GM23248 (cell line): Measurements from ENCODE around the gene CHST3. TPM values are rescaled to one million over a fixed set of nuclear protein-coding genes. Genes with fewer than 3 reads are reported as not detected.
A peak's percentile ranks its signal among the peaks of the same experiment; 100 is the strongest.

Source experiments
- DNase-seq: peaks from one replicate; pipeline ENCODE4 v3.0.0-alpha.2; 2015
- H2AFZ ChIP-seq: fragments of 200-600 bp; sonication (generic); 2 replicates; pipeline ENCODE4 v1.6.1; 2016; ENCODE audit warnings: antibody characterized with exemption
- H3F3A ChIP-seq: fragments of 200-600 bp; sonication (generic); 2 replicates; pipeline ENCODE4 v1.6.1; 2016; ENCODE audit warnings: mild to moderate bottlenecking, antibody characterized with exemption, mixed run types; ENCODE audit not compliant: insufficient read depth
- H3K27ac ChIP-seq: fragments of 200-600 bp; sonication (generic); 2 replicates; pipeline ENCODE4 v1.5.1; 2016; ENCODE audit warnings: mild to moderate bottlenecking
- H3K27me3 ChIP-seq: fragments of 200-600 bp; sonication (generic); replicated peaks from 2 replicates; pipeline ENCODE4 v1.6.1; 2016; ENCODE audit warnings: mild to moderate bottlenecking; ENCODE audit not compliant: insufficient read depth
- H3K36me3 ChIP-seq: fragments of 200-600 bp; sonication (generic); 2 replicates; pipeline ENCODE4 v1.6.1; 2016; ENCODE audit warnings: low read depth, mild to moderate bottlenecking
- H3K4me1 ChIP-seq: fragments of 200-600 bp; sonication (generic); 2 replicates; pipeline ENCODE4 v1.6.1; 2016; ENCODE audit warnings: mild to moderate bottlenecking; ENCODE audit not compliant: insufficient read depth
- H3K4me2 ChIP-seq: fragments of 200-600 bp; sonication (generic); one replicate; pipeline ENCODE4 v1.6.1; 2016; ENCODE audit warnings: mild to moderate bottlenecking; ENCODE audit not compliant: unreplicated experiment
- H3K4me3 ChIP-seq: fragments of 200-600 bp; sonication (generic); 2 replicates; pipeline ENCODE4 v1.5.1; 2016; ENCODE audit warnings: mild to moderate bottlenecking
- H3K79me2 ChIP-seq: fragments of 200-600 bp; sonication (generic); 2 replicates; pipeline ENCODE4 v1.6.1; 2016; ENCODE audit warnings: mild to moderate bottlenecking; ENCODE audit not compliant: insufficient read depth
- H3K9ac ChIP-seq: fragments of 200-600 bp; sonication (generic); 2 replicates; pipeline ENCODE4 v1.6.1; 2016; ENCODE audit warnings: mild to moderate bottlenecking
- H3K9me2 ChIP-seq: fragments of 200-600 bp; sonication (generic); 2 replicates; pipeline ENCODE4 v1.6.1; 2016; ENCODE audit warnings: mixed run types, mild to moderate bottlenecking, moderate library complexity; ENCODE audit not compliant: insufficient read depth
- H3K9me3 ChIP-seq: fragments of 200-600 bp; sonication (generic); one replicate; pipeline ENCODE4 v1.6.1; 2017; ENCODE audit warnings: low read depth
- H4K20me1 ChIP-seq: fragments of 200-600 bp; sonication (generic); 2 replicates; pipeline ENCODE4 v1.6.0; 2016; ENCODE audit not compliant: insufficient read depth
- EZH2 ChIP-seq: fragments of 200-600 bp; sonication (generic); IDR thresholded peaks from 2 replicates; pipeline ENCODE4 v1.6.1; 2018; ENCODE audit warnings: antibody characterized with exemption, mild to moderate bottlenecking; ENCODE audit not compliant: insufficient read depth, poor library complexity, severe bottlenecking
- EZH2phosphoT487 ChIP-seq: fragments of 200-600 bp; sonication (generic); IDR thresholded peaks from 2 replicates; pipeline ENCODE4 v1.6.1; 2018; ENCODE audit warnings: antibody characterized with exemption, moderate library complexity, mild to moderate bottlenecking, low read depth; ENCODE audit not compliant: insufficient read depth
- WGBS, 2 experiments: methylation state at CpG; one replicate each; pipeline ENCODE4 v1.1.6; 2015 to 2017; ENCODE audit warnings: low lambda C conversion rate in 2 of 2, low coverage in 1 of 2; ENCODE audit errors: missing lambda C conversion rate in 2 of 2; 5-methylcytosine and 5-hydroxymethylcytosine counted together
- in situ Hi-C: fragments of 300-500 bp; cut with MboI; formaldehyde crosslinking; loops from 2 replicates; pipeline ENCODE4 v1.15.0; 2020
- polyA plus RNA-seq: library from polyadenylated mRNA; unstranded; fragments of >200 nt; fragmentation: Nextera tagmentation; extraction: Ambion mirVana; gene quantifications from 2 replicates; pipeline ENCODE4 v1.2.1, GENCODE V29; 2016
- total RNA-seq: library from RNA; depleted of rRNA; stranded (reverse); fragments of >200 nt; shearing (Covaris generic); gene quantifications from 2 replicates; pipeline ENCODE4 v1.2.3, GENCODE V29; 2014

Gene CHST3
- total and polyA plus RNA-seq, 2 experiments from 2014 or later: 10.7 to 42.2 TPM

- Histone ChIP-seq H3K27ac (no peak overlapping the region), H4K20me1 (no peaks in the 10 kb centered on the region), H2AFZ (no peak overlapping the region), H3K9me2 (no peaks in the 10 kb centered on the region), H3K9ac (no peak overlapping the region), H3K9me3 (no peaks in the 10 kb centered on the region), H3K27me3 (0 out of 2 replicates have a peak, but pooled peaks cover 6% of the 10 kb centered on the region), H3K79me2 (no peaks in the 10 kb centered on the region), H3K4me3 (no peak overlapping the region), H3K4me1 (peaks cover 5% of the 10 kb centered on the region; the same call in 1 of the 2 replicates), H3K4me2 (no peak overlapping the region), H3K36me3 (no peaks in the 10 kb centered on the region), H3F3A (no peaks in the 10 kb centered on the region)
- no peak for DNase-seq
- 39 to 42% methylated on average over 8 of the region's 8 CpGs for WGBS, 2 experiments
- in situ Hi-C loops: no loop called here
- TF ChIP-seq EZH2phosphoT487: no peak
- no peak for TF ChIP-seq EZH2
Observed at GRCh38 chr10:72025400-72025799, 61.2 kb downstream of the CHST3 start.

- Histone ChIP-seq H3K4me3 (no peak overlapping the region), H3K9ac (no peak overlapping the region), H3K27ac (no peak overlapping the region), H3F3A (no peaks in the 10 kb centered on the region), H3K9me2 (no peaks in the 10 kb centered on the region), H4K20me1 (no peaks in the 10 kb centered on the region), H3K9me3 (no peaks in the 10 kb centered on the region), H3K36me3 (no peaks in the 10 kb centered on the region), H3K79me2 (no peaks in the 10 kb centered on the region), H3K4me2 (no peak overlapping the region), H3K27me3 (0 out of 2 replicates have a peak, but pooled peaks cover 6% of the 10 kb centered on the region), H3K4me1 (peaks cover 5% of the 10 kb centered on the region; the same call in 1 of the 2 replicates), H2AFZ (no peak overlapping the region)
- in situ Hi-C loops: no loop called here
- TF ChIP-seq EZH2phosphoT487 (no peak), EZH2 (no peak)
- DNase-seq: no peak
- WGBS, 2 experiments: 71% methylated on average over 5 of the region's 5 CpGs
Observed at GRCh38 chr10:72025832-72026231, 61.6 kb downstream of the CHST3 start.

GRCh38 chr10:72026278-72027111 is 62.3 kb downstream of the CHST3 start:
- peak; percentile 65 for DNase-seq
- Histone ChIP-seq H3K4me3 (no peak overlapping the region), H3K4me1 (peaks cover 5% of the 10 kb centered on the region; the same call in 1 of the 2 replicates), H3K27ac (no peak overlapping the region), H3K4me2 (no peak overlapping the region), H4K20me1 (no peaks in the 10 kb centered on the region), H3F3A (no peaks in the 10 kb centered on the region), H3K27me3 (0 out of 2 replicates have a peak, but pooled peaks cover 6% of the 10 kb centered on the region), H3K36me3 (no peaks in the 10 kb centered on the region), H3K9me3 (no peaks in the 10 kb centered on the region), H3K9me2 (no peaks in the 10 kb centered on the region), H2AFZ (no peak overlapping the region), H3K79me2 (no peaks in the 10 kb centered on the region), H3K9ac (no peak overlapping the region)
- TF ChIP-seq EZH2: no peak
- no peak for TF ChIP-seq EZH2phosphoT487
- 60 to 63% methylated on average over 14 of the region's 14 CpGs for WGBS, 2 experiments
- in situ Hi-C loops: no loop called here

- H2AFZ ChIP-seq: no peak overlapping the region
- H4K20me1 ChIP-seq: no peaks in the 10 kb centered on the region
- H3K4me2 ChIP-seq: no peak overlapping the region
- 70% methylated on average over 6 of the region's 6 CpGs for WGBS, 2 experiments
- TF ChIP-seq EZH2 (no peak), EZH2phosphoT487 (no peak)
- H3F3A ChIP-seq: no peaks in the 10 kb centered on the region
- peaks cover 9% of the 10 kb centered on the region; the same call in 1 of the 2 replicates for H3K27me3 ChIP-seq
- H3K79me2 ChIP-seq: no peaks in the 10 kb centered on the region
- DNase-seq: no peak
- H3K27ac ChIP-seq: no peak overlapping the region
- no peak overlapping the region for H3K9ac ChIP-seq
- no peaks in the 10 kb centered on the region for H3K9me3 ChIP-seq
- H3K4me1 ChIP-seq: peaks cover 5% of the 10 kb centered on the region; the same call in 1 of the 2 replicates
- no peak overlapping the region for H3K4me3 ChIP-seq
- in situ Hi-C loops: no loop called here
- no peaks in the 10 kb centered on the region for H3K36me3 ChIP-seq
- no peaks in the 10 kb centered on the region for H3K9me2 ChIP-seq
Observed at GRCh38 chr10:72027498-72027897, 63.3 kb downstream of the CHST3 start.
